ENCODE data around the gene COL27A1.

COL27A1 gene

DNA sequence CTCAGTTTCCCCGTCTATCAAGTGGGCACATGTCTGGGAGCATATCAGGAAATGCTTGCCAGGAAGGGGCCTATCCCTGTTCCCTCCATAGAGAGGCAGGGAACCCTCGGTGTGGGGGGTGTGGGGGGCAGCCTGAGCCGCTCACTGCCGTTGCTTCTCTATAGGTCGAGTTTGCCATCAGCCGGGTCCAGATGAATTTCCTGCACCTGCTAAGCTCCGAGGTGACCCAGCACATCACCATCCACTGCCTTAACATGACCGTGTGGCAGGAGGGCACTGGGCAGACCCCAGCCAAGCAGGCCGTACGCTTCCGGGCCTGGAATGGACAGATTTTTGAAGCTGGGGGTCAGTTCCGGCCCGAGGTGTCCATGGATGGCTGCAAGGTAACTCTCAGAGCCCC lies 153.8 kb downstream of the COL27A1 start:
- no peak for DNase-seq (ENCODE audit: insufficient read length)
- FAIRE-seq = no peak
- TF ChIP-seq POLR2AphosphoS5 (IDR thresholded peaks at IDR 0.05; ENCODE audit: low read depth, low read length) (no peak), POLR2A (IDR thresholded peaks at IDR 0.05; ENCODE audit: low read depth, low read length) (no peak), TAF1 (IDR thresholded peaks at IDR 0.05; ENCODE audit: borderline replicate concordance, low read depth, low read length) (no peak)

DNA sequence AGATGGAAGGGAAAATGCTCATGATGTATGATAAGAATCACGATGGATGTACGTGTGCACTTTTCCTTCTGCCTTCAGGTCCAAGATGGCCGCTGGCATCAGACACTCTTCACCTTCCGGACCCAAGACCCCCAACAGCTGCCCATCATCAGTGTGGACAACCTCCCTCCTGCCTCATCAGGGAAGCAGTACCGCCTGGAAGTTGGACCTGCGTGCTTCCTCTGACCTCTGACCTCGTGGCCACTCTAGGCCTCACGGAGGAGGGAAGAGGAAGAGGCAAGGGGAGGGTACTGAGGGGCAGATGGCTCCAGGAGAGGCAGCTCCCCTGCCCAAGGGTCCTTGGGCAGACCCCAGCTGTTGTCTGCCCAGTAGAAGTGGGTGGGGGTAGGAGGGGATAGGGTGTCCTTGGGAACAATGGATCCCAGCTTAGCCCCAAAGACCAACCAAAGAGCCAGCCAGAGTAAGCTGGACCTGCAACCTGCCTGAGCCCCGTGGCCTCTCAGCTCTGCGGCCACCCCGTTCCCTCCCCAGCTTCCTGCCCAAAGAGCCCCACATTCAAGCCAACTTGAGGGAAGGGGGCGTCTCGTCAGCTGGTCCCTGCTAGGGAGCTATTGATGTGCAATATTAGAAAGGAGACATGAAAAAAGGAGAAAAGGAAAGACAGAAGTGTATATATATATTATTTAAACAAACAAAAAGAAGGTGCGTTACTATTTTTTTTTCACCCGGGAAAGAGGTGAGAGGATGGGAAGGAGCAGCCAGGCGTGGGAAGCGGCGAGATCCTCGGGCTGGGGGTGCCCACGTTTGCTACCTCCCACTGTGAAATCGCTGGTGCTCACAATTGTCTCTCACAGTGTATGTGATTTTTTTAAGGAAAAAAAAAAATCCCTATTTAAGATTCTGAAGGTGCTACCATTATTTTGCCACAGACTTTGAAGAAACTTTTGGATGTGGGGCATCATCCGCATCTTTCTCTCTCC lies 155.4 kb downstream of the COL27A1 start:
- TF ChIP-seq POLR2AphosphoS5 (IDR thresholded peaks at IDR 0.05; ENCODE audit: low read depth, low read length) = no peak
- no peak for TF ChIP-seq POLR2A (IDR thresholded peaks at IDR 0.05; ENCODE audit: low read depth, low read length)
- TF ChIP-seq TAF1 (IDR thresholded peaks at IDR 0.05; ENCODE audit: borderline replicate concordance, low read depth, low read length) = no peak
- no peak for FAIRE-seq
- DNase-seq (ENCODE audit: insufficient read length) = no peak

DNA sequence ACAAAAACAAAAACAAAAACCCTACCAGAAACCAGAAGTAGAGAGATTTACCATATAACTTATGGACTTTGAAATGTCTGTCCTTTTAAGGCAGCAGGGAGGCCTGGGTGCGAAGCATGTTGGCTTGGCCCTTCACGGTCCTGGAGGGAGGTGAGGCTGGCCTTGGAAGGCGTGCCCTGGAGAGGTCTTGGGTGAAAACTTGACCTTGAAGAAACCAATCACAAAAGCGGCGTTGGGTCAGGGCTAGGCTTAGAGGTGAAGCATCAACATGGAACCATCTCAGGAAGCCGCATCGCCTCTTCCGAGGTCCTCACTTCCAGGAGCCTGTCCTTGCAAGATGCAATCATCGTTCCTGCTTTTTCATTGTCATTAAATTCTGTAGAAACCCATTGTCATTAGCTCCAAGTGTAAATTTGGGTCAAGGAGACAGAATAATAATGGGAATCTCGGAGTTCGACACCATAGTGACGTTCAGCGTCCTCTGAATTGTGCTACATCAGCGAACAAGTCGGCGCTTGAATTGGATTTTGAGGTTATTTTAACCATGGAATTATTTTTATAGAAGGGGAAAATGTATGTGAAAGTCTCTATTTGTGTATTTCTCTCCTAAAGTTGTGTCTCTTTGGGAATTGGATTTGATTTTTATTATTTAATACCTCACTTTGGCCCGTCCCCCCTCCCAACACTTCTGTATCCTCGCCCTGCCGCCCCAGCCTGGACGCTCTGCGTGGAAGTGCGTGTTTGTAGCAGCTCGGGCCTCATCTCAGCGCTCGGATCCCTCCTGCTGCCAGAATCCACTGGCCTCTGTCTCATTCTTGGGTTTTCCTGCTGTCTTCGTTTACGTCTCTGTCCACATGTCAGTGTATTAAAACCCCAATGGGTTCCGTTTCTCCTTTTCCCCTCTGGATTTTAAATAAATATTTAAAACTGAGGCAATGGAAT lies 156.5 kb downstream of the COL27A1 start:
- TF ChIP-seq POLR2A (IDR thresholded peaks at IDR 0.05; ENCODE audit: low read depth, low read length) = no peak
- TF ChIP-seq TAF1 (IDR thresholded peaks at IDR 0.05; ENCODE audit: borderline replicate concordance, low read depth, low read length) = no peak
- TF ChIP-seq POLR2AphosphoS5 (IDR thresholded peaks at IDR 0.05; ENCODE audit: low read depth, low read length) = no peak
- FAIRE-seq = no peak
- no peak for DNase-seq (ENCODE audit: insufficient read length)

DNA sequence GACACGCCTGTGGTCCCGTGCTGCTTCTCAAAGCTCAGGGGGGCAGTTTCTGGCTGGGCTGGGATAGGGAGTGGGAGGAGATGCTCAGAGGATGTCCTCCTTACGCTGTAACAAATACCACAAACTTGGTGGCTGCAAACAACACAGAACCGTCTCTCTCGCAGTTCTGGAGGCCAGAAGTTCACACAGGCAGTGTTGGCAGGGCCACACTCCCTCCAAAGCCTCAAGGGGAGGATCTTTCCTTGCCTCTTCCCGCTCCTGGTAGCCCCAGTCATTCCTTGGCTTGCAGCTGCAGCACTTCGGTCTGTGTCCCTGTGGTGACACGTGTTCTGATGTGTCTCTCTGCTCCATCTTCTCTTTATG lies 157.2 kb downstream of the COL27A1 start:
- no peak for TF ChIP-seq POLR2A (IDR thresholded peaks at IDR 0.05; ENCODE audit: low read depth, low read length)
- no peak for TF ChIP-seq POLR2AphosphoS5 (IDR thresholded peaks at IDR 0.05; ENCODE audit: low read depth, low read length)
- TF ChIP-seq TAF1 (IDR thresholded peaks at IDR 0.05; ENCODE audit: borderline replicate concordance, low read depth, low read length) = no peak
- FAIRE-seq (no peak), DNase-seq (ENCODE audit: insufficient read length) (no peak)

DNA sequence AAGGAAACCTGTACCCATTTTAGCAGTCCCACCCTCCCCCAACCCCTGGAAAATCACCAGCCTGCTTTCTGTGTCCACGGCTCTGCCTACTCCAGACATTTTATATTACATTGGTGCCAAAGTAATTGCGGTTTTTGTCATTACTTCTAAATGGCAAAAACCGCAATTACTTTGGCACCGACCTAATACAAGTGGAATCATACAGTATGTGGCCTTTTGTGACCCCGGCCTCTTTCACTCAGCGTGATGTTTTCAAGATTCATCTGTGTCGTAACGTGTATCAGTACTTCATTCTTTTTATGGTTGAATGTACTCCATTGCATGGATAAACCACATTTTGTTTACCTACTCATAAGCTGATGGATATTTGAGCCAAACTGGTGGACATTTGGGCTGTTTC lies 157.8 kb downstream of the COL27A1 start:
- DNase-seq (ENCODE audit: insufficient read length) (no peak), FAIRE-seq (no peak)
- TF ChIP-seq POLR2A (IDR thresholded peaks at IDR 0.05; ENCODE audit: low read depth, low read length) = no peak
- TF ChIP-seq POLR2AphosphoS5 (IDR thresholded peaks at IDR 0.05; ENCODE audit: low read depth, low read length) = no peak
- no peak for TF ChIP-seq TAF1 (IDR thresholded peaks at IDR 0.05; ENCODE audit: borderline replicate concordance, low read depth, low read length)

DNA sequence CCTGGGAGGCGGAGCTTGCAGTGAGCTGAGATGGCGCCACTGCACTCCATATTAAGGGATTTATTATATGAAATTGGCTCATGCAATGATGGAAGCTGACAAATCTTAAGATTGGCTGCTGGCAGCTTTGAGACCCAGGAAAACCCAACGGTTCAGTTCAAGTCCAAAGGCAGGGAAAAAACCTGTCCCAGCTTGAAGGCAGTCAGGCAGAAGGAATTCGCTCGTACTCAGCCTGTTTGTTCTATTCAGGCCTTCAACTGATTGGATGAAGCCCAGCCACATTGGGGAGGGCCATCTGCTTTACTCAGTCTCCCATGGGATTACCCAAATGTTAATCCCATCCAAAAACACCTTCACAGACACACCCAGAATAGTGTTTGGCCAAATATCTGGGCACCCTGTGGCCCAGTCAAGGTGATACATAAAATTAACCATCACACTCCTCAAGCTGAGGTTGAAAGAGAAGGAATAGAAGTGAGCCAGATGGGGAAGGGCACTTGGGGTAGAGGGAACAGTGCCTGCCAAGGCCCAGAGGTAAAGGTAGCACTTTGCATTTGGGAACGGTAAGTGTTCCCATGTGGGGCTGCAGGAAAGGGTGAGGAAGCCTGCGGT lies 159.0 kb downstream of the COL27A1 start:
- TF ChIP-seq TAF1 (IDR thresholded peaks at IDR 0.05; ENCODE audit: borderline replicate concordance, low read depth, low read length) (no peak), POLR2A (IDR thresholded peaks at IDR 0.05; ENCODE audit: low read depth, low read length) (no peak), POLR2AphosphoS5 (IDR thresholded peaks at IDR 0.05; ENCODE audit: low read depth, low read length) (no peak)
- DNase-seq (ENCODE audit: insufficient read length) (no peak), FAIRE-seq (no peak)

DNA sequence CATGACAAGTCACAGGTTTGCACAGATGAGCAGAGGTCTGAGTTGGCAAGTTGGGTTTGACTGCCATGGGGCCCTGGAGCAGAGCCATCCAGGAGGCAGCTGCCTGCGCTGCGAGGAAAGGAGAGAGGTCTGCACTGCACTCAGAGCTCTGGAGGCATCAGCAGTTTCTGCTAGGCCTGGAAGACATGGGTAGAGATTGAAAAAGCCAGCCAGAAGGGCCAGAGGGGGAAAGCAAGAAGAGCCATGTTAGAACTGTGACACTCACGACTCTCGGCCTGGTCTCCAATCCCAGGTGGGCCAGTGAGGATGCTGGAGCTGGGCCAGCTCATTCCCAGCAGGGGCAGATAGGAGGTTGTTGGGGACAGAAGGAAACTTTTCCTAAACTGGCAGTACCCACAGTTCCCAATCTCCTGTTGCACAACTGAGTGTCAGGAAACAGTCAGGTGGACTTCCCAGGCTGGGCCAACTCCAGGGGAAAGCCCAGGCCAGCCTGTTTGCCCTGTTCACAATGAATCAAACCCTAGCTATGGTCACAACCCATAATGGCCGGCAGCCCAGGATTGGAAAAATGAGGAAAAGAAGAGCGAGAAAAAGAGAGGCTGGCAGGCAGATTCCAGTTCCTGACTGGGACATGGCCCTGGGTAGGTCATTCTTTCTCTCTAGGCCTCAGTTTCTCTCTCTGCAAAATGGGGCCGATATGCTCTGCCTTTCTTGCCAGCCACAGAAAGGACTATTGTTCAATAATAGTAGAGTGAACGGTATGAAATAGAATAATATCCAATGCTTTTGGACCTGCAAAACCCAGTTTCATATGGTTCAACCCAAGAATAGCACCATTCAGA lies 159.8 kb downstream of the COL27A1 start:
- no peak for FAIRE-seq
- TF ChIP-seq POLR2A (IDR thresholded peaks at IDR 0.05; ENCODE audit: low read depth, low read length) = no peak
- TF ChIP-seq POLR2AphosphoS5 (IDR thresholded peaks at IDR 0.05; ENCODE audit: low read depth, low read length) = no peak
- no peak for TF ChIP-seq TAF1 (IDR thresholded peaks at IDR 0.05; ENCODE audit: borderline replicate concordance, low read depth, low read length)
- DNase-seq (ENCODE audit: insufficient read length) = no peak

DNA sequence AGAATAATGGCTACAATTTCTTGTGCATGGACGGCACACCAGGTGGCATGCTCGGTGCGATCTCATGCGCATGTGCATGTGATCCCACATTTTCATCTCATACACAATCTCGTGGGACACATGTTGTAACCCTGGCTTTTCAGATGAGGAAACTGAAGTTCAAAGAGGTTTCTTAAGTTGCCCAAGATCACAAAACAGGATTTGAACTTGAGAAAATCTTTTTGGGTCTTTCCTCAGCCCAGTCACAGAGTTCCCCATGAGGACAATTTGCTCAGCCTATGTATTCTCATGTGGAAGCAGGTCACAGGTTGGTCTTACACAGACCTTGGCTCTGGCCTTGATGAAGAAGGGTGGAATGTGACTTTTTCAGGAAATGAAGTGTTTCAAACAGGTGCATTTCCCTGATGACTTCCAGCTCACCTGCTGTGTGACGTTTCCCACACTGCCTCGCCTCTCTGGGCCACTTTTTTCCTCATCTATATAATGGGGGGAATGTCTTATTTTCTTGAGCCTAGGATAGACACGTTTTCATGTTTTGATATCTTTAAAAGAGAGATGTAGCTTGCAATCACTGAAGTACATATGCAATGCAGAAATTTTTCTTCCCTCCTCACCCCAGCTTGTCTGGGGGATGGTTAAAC lies 160.5 kb downstream of the COL27A1 start:
- no peak for TF ChIP-seq TAF1 (IDR thresholded peaks at IDR 0.05; ENCODE audit: borderline replicate concordance, low read depth, low read length)
- no peak for TF ChIP-seq POLR2A (IDR thresholded peaks at IDR 0.05; ENCODE audit: low read depth, low read length)
- no peak for TF ChIP-seq POLR2AphosphoS5 (IDR thresholded peaks at IDR 0.05; ENCODE audit: low read depth, low read length)
- no peak for FAIRE-seq
- no peak for DNase-seq (ENCODE audit: insufficient read length)

DNA sequence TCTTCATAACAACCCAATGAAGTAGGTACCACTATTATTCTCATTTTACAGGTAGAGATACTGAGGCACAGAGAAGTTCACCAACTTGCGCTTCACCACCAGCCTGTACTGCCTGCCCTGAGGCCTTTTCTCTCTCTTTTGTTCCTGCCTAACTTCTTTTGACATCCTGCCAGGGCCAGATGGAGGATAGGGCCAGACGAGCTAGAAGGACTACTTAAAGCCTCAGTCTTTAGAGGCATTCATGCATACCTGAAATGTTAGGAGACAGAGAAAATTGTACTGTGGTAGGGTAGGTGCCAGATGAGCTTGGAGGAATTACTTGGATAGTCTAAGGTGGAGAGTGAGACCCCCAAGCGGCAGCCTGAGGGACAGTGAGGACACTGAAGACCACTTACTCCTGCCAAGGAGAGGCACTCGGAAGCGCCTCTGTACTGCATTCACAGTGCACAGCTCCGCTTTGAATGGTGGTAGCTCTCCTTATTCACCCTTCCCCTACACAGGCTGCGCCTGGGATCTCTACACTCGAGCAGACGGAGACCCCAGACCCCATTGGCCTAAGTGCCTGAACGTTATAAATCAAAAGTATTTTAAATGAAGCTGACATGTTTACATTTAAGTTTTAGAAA lies 161.4 kb downstream of the COL27A1 start:
- TF ChIP-seq POLR2AphosphoS5 (IDR thresholded peaks at IDR 0.05; ENCODE audit: low read depth, low read length) = no peak
- no peak for TF ChIP-seq TAF1 (IDR thresholded peaks at IDR 0.05; ENCODE audit: borderline replicate concordance, low read depth, low read length)
- no peak for TF ChIP-seq POLR2A (IDR thresholded peaks at IDR 0.05; ENCODE audit: low read depth, low read length)
- FAIRE-seq = no peak
- DNase-seq (ENCODE audit: insufficient read length) = no peak

Measured in GM12892 (cell line).